Measurements from ENCODE around the gene SCN2A. TPM values are rescaled to one million over a fixed set of nuclear protein-coding genes. Genes with fewer than 3 reads are reported as not detected.
A peak's percentile ranks its signal among the peaks of the same experiment; 100 is the strongest.
"Not testable (repeated sequence)": the region's sequence is repeated elsewhere in the genome, so short reads cannot be mapped to it uniquely, and the experiment has no call there.

The SCN2A gene
- total RNA-seq, 1 experiment from 2014 or later, result 0.24 TPM

DNA sequence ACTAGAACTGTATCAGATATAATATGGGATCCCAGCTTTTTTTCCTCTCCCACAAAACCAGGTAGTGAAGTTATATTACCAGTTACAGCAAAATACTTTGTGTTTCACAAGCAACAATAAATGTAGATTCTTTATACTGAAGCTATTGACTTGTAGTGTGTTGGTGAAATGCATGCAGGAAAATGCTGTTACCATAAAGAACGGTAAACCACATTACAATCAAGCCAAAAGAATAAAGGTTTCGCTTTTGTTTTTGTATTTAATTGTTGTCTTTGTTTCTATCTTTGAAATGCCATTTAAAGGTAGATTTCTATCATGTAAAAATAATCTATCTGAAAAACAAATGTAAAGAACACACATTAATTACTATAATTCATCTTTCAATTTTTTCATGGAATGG lies 152.6 kb downstream of the SCN2A start:
- Histone ChIP-seq H3K4me1 (ENCODE audit: insufficient read depth, low read length) (no peaks in the 10 kb centered on the region), H4K20me1 (ENCODE audit: control insufficient read depth, insufficient read depth, insufficient read length) (no peaks in the 10 kb centered on the region), H3K4ac (ENCODE audit: low read depth, low read length) (no peak overlapping the region), H3K4me2 (ENCODE audit: insufficient read depth, insufficient read length, low read length) (no peak overlapping the region), H3K9ac (ENCODE audit: extremely low read depth, insufficient read length, low read length) (no peak overlapping the region), H3K9me3 (ENCODE audit: control insufficient read depth, low read depth, low read length) (no peaks in the 10 kb centered on the region), H3K27me3 (ENCODE audit: insufficient read depth, low read length) (no peaks in the 10 kb centered on the region), H2BK120ac (ENCODE audit: low read depth, low read length, poor library complexity, severe bottlenecking) (no peak overlapping the region), H2BK15ac (ENCODE audit: low read depth, low read length) (no peak overlapping the region), H3K18ac (ENCODE audit: insufficient read length, low read depth, low read length) (no peak overlapping the region), H3T11ph (ENCODE audit: low read length) (no peak overlapping the region), H2BK20ac (ENCODE audit: low read depth, low read length, poor library complexity, severe bottlenecking) (no peak overlapping the region), H2AFZ (ENCODE audit: low read length) (no peak overlapping the region), H2BK12ac (ENCODE audit: insufficient read length, low read depth, low read length) (no peak overlapping the region), H4K91ac (ENCODE audit: insufficient read length, low read depth, low read length) (no peak overlapping the region), H4K8ac (replicated peaks; ENCODE audit: insufficient read length, low read depth, low read length) (no peak overlapping the region), H3K23ac (ENCODE audit: insufficient read length, low read depth, low read length) (no peak overlapping the region), H3K14ac (ENCODE audit: insufficient read depth, low read length) (no peak overlapping the region), H3K27ac (ENCODE audit: insufficient read length, low read depth, low read length) (no peak overlapping the region), H3K56ac (ENCODE audit: insufficient read length, low read depth, low read length) (no peak overlapping the region), H3K79me1 (ENCODE audit: insufficient read depth, low read depth, low read length, poor library complexity, severe bottlenecking) (no peaks in the 10 kb centered on the region), H3K23me2 (ENCODE audit: insufficient read length, low read depth, low read length, poor library complexity, severe bottlenecking) (no peaks in the 10 kb centered on the region), H2BK5ac (ENCODE audit: insufficient read length, low read length) (no peak overlapping the region), H3K79me2 (ENCODE audit: insufficient read depth, low read length) (no peaks in the 10 kb centered on the region), H2AK5ac (ENCODE audit: insufficient read length, low read length) (no peak overlapping the region), H4K5ac (ENCODE audit: insufficient read length, low read depth, low read length) (no peak overlapping the region)
- H3K4me3 Mint-ChIP-seq, result no peak overlapping the region
- H3K27me3 Mint-ChIP-seq (ENCODE audit: low read depth), result no peaks in the 10 kb centered on the region
- peaks cover 7 to 8% of the 10 kb centered on the region in 2 experiments; a peak in 2 of 4 replicates for H3K4me1 Mint-ChIP-seq
- H3K36me3 Mint-ChIP-seq (ENCODE audit: insufficient read depth in 1 of 3, low read depth in 3 of 3), result 0 out of 7 replicates have a peak, but pooled peaks cover 0 to 3% (median 0%) of the 10 kb centered on the region in 3 experiments
- H3K9me3 Mint-ChIP-seq, result no peaks in the 10 kb centered on the region
- no peak overlapping the region for H3K27ac Mint-ChIP-seq
- WGBS (ENCODE audit: extremely low coverage, insufficient read length, low lambda C conversion rate), result no CpG with 5 or more reads among the region's 2 CpGs
- no peak for DNase-seq
- TF ChIP-seq, protein P1, sequence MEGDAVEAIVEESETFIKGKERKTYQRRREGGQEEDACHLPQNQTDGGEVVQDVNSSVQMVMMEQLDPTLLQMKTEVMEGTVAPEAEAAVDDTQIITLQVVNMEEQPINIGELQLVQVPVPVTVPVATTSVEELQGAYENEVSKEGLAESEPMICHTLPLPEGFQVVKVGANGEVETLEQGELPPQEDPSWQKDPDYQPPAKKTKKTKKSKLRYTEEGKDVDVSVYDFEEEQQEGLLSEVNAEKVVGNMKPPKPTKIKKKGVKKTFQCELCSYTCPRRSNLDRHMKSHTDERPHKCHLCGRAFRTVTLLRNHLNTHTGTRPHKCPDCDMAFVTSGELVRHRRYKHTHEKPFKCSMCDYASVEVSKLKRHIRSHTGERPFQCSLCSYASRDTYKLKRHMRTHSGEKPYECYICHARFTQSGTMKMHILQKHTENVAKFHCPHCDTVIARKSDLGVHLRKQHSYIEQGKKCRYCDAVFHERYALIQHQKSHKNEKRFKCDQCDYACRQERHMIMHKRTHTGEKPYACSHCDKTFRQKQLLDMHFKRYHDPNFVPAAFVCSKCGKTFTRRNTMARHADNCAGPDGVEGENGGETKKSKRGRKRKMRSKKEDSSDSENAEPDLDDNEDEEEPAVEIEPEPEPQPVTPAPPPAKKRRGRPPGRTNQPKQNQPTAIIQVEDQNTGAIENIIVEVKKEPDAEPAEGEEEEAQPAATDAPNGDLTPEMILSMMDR (conservative IDR thresholded peaks at IDR 0.05), result no peak

DNA sequence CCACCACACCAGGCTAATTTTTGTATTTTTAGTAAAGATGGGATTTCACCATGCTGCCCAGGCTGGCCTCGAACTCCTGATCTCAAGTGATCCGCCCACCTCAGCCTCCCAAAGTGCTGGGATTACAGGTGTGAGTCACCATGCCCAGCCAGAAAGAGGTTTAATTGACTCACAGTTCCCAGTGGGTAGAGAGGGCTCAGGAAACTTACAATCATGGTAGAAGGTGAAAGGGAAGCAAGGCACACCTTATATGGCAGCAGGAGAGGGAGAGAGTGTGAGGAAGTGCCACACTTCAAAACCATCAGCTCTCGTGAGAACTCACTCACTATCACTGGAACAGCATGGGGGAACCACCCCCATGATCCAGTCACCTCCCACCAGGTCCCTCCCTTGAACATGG lies 159.4 kb downstream of the SCN2A start:
- WGBS (ENCODE audit: extremely low coverage, insufficient read length, low lambda C conversion rate), result no CpG with 5 or more reads among the region's 3 CpGs
- not testable (repeated sequence) for H4K8ac ChIP-seq (replicated peaks; ENCODE audit: insufficient read length, low read depth, low read length); H3K4me1 ChIP-seq (ENCODE audit: insufficient read depth, low read length); H3K4me1 Mint-ChIP-seq; H3K14ac ChIP-seq (ENCODE audit: insufficient read depth, low read length); H3K4me3 Mint-ChIP-seq; H3K18ac ChIP-seq (ENCODE audit: insufficient read length, low read depth, low read length); H2BK120ac ChIP-seq (ENCODE audit: low read depth, low read length, poor library complexity, severe bottlenecking); H2BK20ac ChIP-seq (ENCODE audit: low read depth, low read length, poor library complexity, severe bottlenecking); DNase-seq; H3K23me2 ChIP-seq (ENCODE audit: insufficient read length, low read depth, low read length, poor library complexity, severe bottlenecking); H3K36me3 Mint-ChIP-seq (ENCODE audit: insufficient read depth in 1 of 3, low read depth in 3 of 3); H2BK12ac ChIP-seq (ENCODE audit: insufficient read length, low read depth, low read length); H3K27ac ChIP-seq (ENCODE audit: insufficient read length, low read depth, low read length); H4K20me1 ChIP-seq (ENCODE audit: control insufficient read depth, insufficient read depth, insufficient read length); H3K79me1 ChIP-seq (ENCODE audit: insufficient read depth, low read depth, low read length, poor library complexity, severe bottlenecking); H3K27me3 ChIP-seq (ENCODE audit: insufficient read depth, low read length); H2BK5ac ChIP-seq (ENCODE audit: insufficient read length, low read length); H3K23ac ChIP-seq (ENCODE audit: insufficient read length, low read depth, low read length); H2AK5ac ChIP-seq (ENCODE audit: insufficient read length, low read length); H3K27me3 Mint-ChIP-seq (ENCODE audit: low read depth); H3K9me3 Mint-ChIP-seq; H2BK15ac ChIP-seq (ENCODE audit: low read depth, low read length); H2AFZ ChIP-seq (ENCODE audit: low read length); H3K4ac ChIP-seq (ENCODE audit: low read depth, low read length); H3T11ph ChIP-seq (ENCODE audit: low read length); H3K9ac ChIP-seq (ENCODE audit: extremely low read depth, insufficient read length, low read length); H3K9me3 ChIP-seq (ENCODE audit: control insufficient read depth, low read depth, low read length); H4K5ac ChIP-seq (ENCODE audit: insufficient read length, low read depth, low read length); H4K91ac ChIP-seq (ENCODE audit: insufficient read length, low read depth, low read length); H3K56ac ChIP-seq (ENCODE audit: insufficient read length, low read depth, low read length); H3K4me2 ChIP-seq (ENCODE audit: insufficient read depth, insufficient read length, low read length); H3K79me2 ChIP-seq (ENCODE audit: insufficient read depth, low read length)
- 0 out of 7 replicates have a peak overlapping the region, but pooled peaks of 1 of the 3 experiments have one; percentile 27 for H3K27ac Mint-ChIP-seq

All from H9 (cell line).